WTC11 (cell line): ENCODE measurements around the gene NRXN2. TPM values are rescaled to one million over a fixed set of nuclear protein-coding genes. Genes with fewer than 3 reads are reported as not detected.
A peak's percentile ranks its signal among the peaks of the same experiment; 100 is the strongest.

Experiments
- ATAC-seq: fragments of 200-7000 bp; cut with Tn5 transposase; 2 replicates; pipeline ENCODE4 v1.10.0; 2021; ENCODE audit warnings: mild to moderate bottlenecking, moderate library complexity
- CTCF ChIA-PET: fragments of 300-600 bp; sonication (Branson Sonifier 250); formaldehyde crosslinking; loops from one replicate; lab custom pipeline; 2021; ENCODE audit warnings: antibody characterized with exemption; lab: Charles Lee
- POLR2A ChIA-PET: fragments of 350-600 bp; sonication (Branson Sonifier 250); formaldehyde crosslinking; loops from one replicate; lab custom pipeline; 2021; ENCODE audit warnings: antibody characterized with exemption; lab: Charles Lee
- DNase-seq: peaks from one replicate; pipeline ENCODE4 v3.0.0; 2021; ENCODE audit warnings: low spot score
- H3K27ac Mint-ChIP-seq: 2 replicates; pipeline ENCODE4 v1.8.0; 2021; ENCODE audit warnings: mixed read lengths
- H3K27me3 Mint-ChIP-seq: 2 replicates; pipeline ENCODE4 v1.8.0; 2021; ENCODE audit warnings: low read depth, mild to moderate bottlenecking, moderate library complexity, mixed read lengths
- H3K36me3 Mint-ChIP-seq: 2 replicates; pipeline ENCODE4 v1.8.0; 2021; ENCODE audit warnings: mixed read lengths
- H3K4me1 Mint-ChIP-seq: 2 replicates; pipeline ENCODE4 v1.8.0; 2022; ENCODE audit warnings: mixed read lengths
- H3K4me3 Mint-ChIP-seq: 2 replicates; pipeline ENCODE4 v1.8.0; 2021; ENCODE audit warnings: mild to moderate bottlenecking, moderate library complexity, mixed read lengths
- H3K9me3 Mint-ChIP-seq: 2 replicates; pipeline ENCODE4 v1.8.0; 2021; ENCODE audit warnings: mixed read lengths
- E2F4 ChIP-seq: sonication (generic); formaldehyde crosslinking; IDR thresholded peaks from 2 replicates; pipeline ENCODE4 v1.8.1; 2022; ENCODE audit warnings: low read depth, mild to moderate bottlenecking, moderate library complexity, missing genetic modification reagents, borderline replicate concordance
- ELF4 ChIP-seq: sonication (generic); formaldehyde crosslinking; IDR thresholded peaks from 2 replicates; pipeline ENCODE4 v1.8.1; 2022; ENCODE audit warnings: low read depth, mild to moderate bottlenecking, moderate library complexity, missing genetic modification reagents
- FOXK1 ChIP-seq: sonication (generic); formaldehyde crosslinking; IDR thresholded peaks from 2 replicates; pipeline ENCODE4 v1.8.0; 2022; ENCODE audit warnings: mild to moderate bottlenecking, moderate library complexity, missing genetic modification reagents
- HMGXB4 ChIP-seq: sonication (generic); formaldehyde crosslinking; IDR thresholded peaks from 2 replicates; pipeline ENCODE4 v1.8.1; 2023; ENCODE audit warnings: mild to moderate bottlenecking, moderate library complexity, missing genetic modification reagents
- NFYB ChIP-seq: sonication (generic); formaldehyde crosslinking; conservative IDR thresholded peaks from 2 replicates; pipeline ENCODE4 v1.8.0; 2022; ENCODE audit warnings: low read depth, missing genetic modification reagents
- NR3C1 ChIP-seq: sonication (generic); formaldehyde crosslinking; conservative IDR thresholded peaks from 2 replicates; pipeline ENCODE4 v1.8.1; 2023; ENCODE audit warnings: low read depth, mild to moderate bottlenecking, missing genetic modification reagents
- SOX15 ChIP-seq: fragments of 250-450 bp; sonication (Bioruptor Pico); IDR thresholded peaks from 2 replicates; pipeline ENCODE4 v1.9.0; 2021; ENCODE audit warnings: mild to moderate bottlenecking
- SP1 ChIP-seq: sonication (generic); formaldehyde crosslinking; conservative IDR thresholded peaks from 2 replicates; pipeline ENCODE4 v1.8.1; 2022; ENCODE audit warnings: missing genetic modification reagents
- USF1 ChIP-seq: sonication (generic); formaldehyde crosslinking; IDR thresholded peaks from 2 replicates; pipeline ENCODE4 v1.8.0; 2022; ENCODE audit warnings: mild to moderate bottlenecking, missing genetic modification reagents
- USF2 ChIP-seq: sonication (generic); formaldehyde crosslinking; IDR thresholded peaks from 2 replicates; pipeline ENCODE4 v1.8.1; 2023; ENCODE audit warnings: mild to moderate bottlenecking, missing genetic modification reagents, moderate library complexity
- ZNF219 ChIP-seq: sonication (generic); formaldehyde crosslinking; IDR thresholded peaks from 2 replicates; pipeline ENCODE4 v1.8.0; 2023; ENCODE audit warnings: missing genetic modification reagents, mild to moderate bottlenecking, borderline replicate concordance
- ZNF232 ChIP-seq: sonication (generic); formaldehyde crosslinking; IDR thresholded peaks from 2 replicates; pipeline ENCODE4 v1.8.0; 2022; ENCODE audit warnings: mild to moderate bottlenecking, missing genetic modification reagents
- ZNF423 ChIP-seq: fragments of 250-450 bp; sonication (Bioruptor Pico); IDR thresholded peaks from 2 replicates; pipeline ENCODE4 v2.1.2; 2022; ENCODE audit warnings: mild to moderate bottlenecking, moderate library complexity
- ZNF532 ChIP-seq: fragments of 250-450 bp; sonication (Bioruptor Pico); IDR thresholded peaks from 2 replicates; pipeline ENCODE4 v1.9.0; 2021; ENCODE audit warnings: mild to moderate bottlenecking, borderline replicate concordance
- total RNA-seq: library from RNA; stranded (reverse); gene quantifications from 3 replicates; pipeline ENCODE4 v1.2.3, GENCODE V29; 2021

The NRXN2 gene
- total RNA-seq, 1 experiment from 2014 or later, result 8.6 TPM

- TF ChIP-seq USF1 (CRISPR knock-in tag), result no peak
- no peak for TF ChIP-seq ELF4
- TF ChIP-seq SOX15 (CRISPR knock-in tag), result no peak
Measured at GRCh38 chr11:64746486-64746885, 23.5 kb upstream of the NRXN2 start (continued).

GRCh38 chr11:64745521-64746328 lies 22.7 kb upstream of the NRXN2 start:
- H3K4me1 Mint-ChIP-seq, result peaks cover 23% of the 10 kb centered on the region
- ChIA-PET POLR2A (interaction anchor here (2.1 to 2.6 kb wide), 2 partner anchors 14 to 33 kb away, joined by 8 to 10 read pairs; partner anchors contain the start of genes PYGM and SF1), CTCF (interaction anchor here (0.6 to 8.6 kb wide), 11 partner anchors 8 to 297 kb away, joined by 3 to 150 read pairs (median 14); partner anchors contain the start of genes MAP4K2, PYGM and SF1)
- no peak overlapping the region; the same call in 1 of the 2 replicates for H3K27ac Mint-ChIP-seq
- peak; percentile 54 for ATAC-seq
- peak overlapping the region; percentile 82 for H3K4me3 Mint-ChIP-seq
- TF ChIP-seq ZNF423, result no peak
- peak; percentile 64; the same call in 1 of the 2 replicates for TF ChIP-seq SP1 (CRISPR knock-in tag)
- no peak for TF ChIP-seq ZNF532
- 0 out of 2 replicates have a peak, but pooled peaks have one; percentile 31 for TF ChIP-seq NR3C1 (CRISPR knock-in tag)
- TF ChIP-seq FOXK1 (CRISPR knock-in tag), result 0 out of 2 replicates have a peak, but pooled peaks have one; percentile 21
- TF ChIP-seq HMGXB4, result 0 out of 2 replicates have a peak, but pooled peaks have one; percentile 6
- TF ChIP-seq, all 79 proteins: peak for 4
- Mint-ChIP-seq H3K9me3 (no peaks in the 10 kb centered on the region), H3K36me3 (no peaks in the 10 kb centered on the region), H3K27me3 (peaks cover 27% of the 10 kb centered on the region)
- DNase-seq, result peak; percentile 89

GRCh38 chr11:64745189-64745520 lies 22.2 kb upstream of the NRXN2 start:
- ATAC-seq, result no peak
- TF ChIP-seq USF2 (no peak), NFYB (CRISPR knock-in tag) (no peak), ZNF232 (CRISPR knock-in tag) (0 out of 2 replicates have a peak, but pooled peaks have one; percentile 62), E2F4 (CRISPR knock-in tag) (no peak), ZNF219 (CRISPR knock-in tag) (0 out of 2 replicates have a peak, but pooled peaks have one; percentile 3), HMGXB4 (peak; percentile 32; the same call in 1 of the 2 replicates)
- ChIA-PET CTCF (interaction anchor here (0.6 to 8.6 kb wide), 14 partner anchors 9 to 296 kb away, joined by 3 to 150 read pairs (median 16); partner anchors contain the start of genes MAP4K2, NRXN2, PYGM and SF1), POLR2A (interaction anchor here (1.0 to 2.6 kb wide), 2 partner anchors 15 to 33 kb away, joined by 5 to 8 read pairs; partner anchors contain the start of genes PYGM and SF1)
- H3K4me3 Mint-ChIP-seq, result peak overlapping the region; percentile 82
- no peak overlapping the region; the same call in 1 of the 2 replicates for H3K27ac Mint-ChIP-seq
- peak; percentile 67 for DNase-seq
- H3K36me3 Mint-ChIP-seq, result no peaks in the 10 kb centered on the region
- H3K27me3 Mint-ChIP-seq, result peaks cover 32% of the 10 kb centered on the region
- H3K4me1 Mint-ChIP-seq, result peaks cover 27% of the 10 kb centered on the region
- H3K9me3 Mint-ChIP-seq, result no peaks in the 10 kb centered on the region
